K562 (cell line): ENCODE data around the gene UTP11. TPM values are rescaled to one million over a fixed set of nuclear protein-coding genes. Genes with fewer than 3 reads are reported as not detected.

Experiments used
- CBX2 ChIP-seq: fragments of 200-600 bp; sonication (generic); IDR thresholded peaks from one replicate; pipeline ENCODE4 v1.6.1; 2012; ENCODE audit warnings: mild to moderate bottlenecking, low read length, inconsistent platforms; ENCODE audit not compliant: insufficient read depth, poor library complexity, severe bottlenecking
- CREB1 ChIP-seq, 2 experiments: sonication (generic) in 1 of 2; formaldehyde crosslinking in 1 of 2; IDR thresholded peaks; 2 replicates each; pipeline versions ENCODE4 v1.6.1 to v1.8.0; 2012 to 2022; ENCODE audit warnings: inconsistent platforms in 1 of 2, mild to moderate bottlenecking in 1 of 2, missing genetic modification reagents in 1 of 2, moderate library complexity in 1 of 2
- CREBBP ChIP-seq: IDR thresholded peaks from one replicate; pipeline ENCODE4 v1.6.1; 2012; ENCODE audit warnings: low read depth, mild to moderate bottlenecking, control low read depth, inconsistent platforms, low read length
- CUX1 ChIP-seq: fragments of 200-800 bp; sonication (Bioruptor generic); IDR thresholded peaks from 2 replicates; pipeline ENCODE4 v1.6.1; 2016; ENCODE audit warnings: missing genetic modification characterization, missing compliant biosample characterization
- HDAC3 ChIP-seq: fragments of 450-650 bp; IDR thresholded peaks from 2 replicates; pipeline ENCODE4 v1.6.1; 2018; ENCODE audit warnings: borderline replicate concordance, mild to moderate bottlenecking, moderate library complexity; ENCODE audit not compliant: partially characterized antibody
- KLF1 ChIP-seq: fragments of 450-650 bp; IDR thresholded peaks from 2 replicates; pipeline ENCODE4 v1.6.1; 2016; ENCODE audit warnings: missing genetic modification characterization, missing compliant biosample characterization
- MXI1 ChIP-seq: IDR thresholded peaks from 2 replicates; pipeline ENCODE4 v1.6.1; 2011; ENCODE audit warnings: low read depth, mild to moderate bottlenecking, improper control_type of control experiment, low read length
- NR2F6 ChIP-seq: fragments of 450-650 bp; formaldehyde crosslinking; IDR thresholded peaks from 2 replicates; pipeline ENCODE4 v1.4.0; 2020; ENCODE audit warnings: mild to moderate bottlenecking
- OTX1 ChIP-seq: fragments of 450-650 bp; formaldehyde crosslinking; IDR thresholded peaks from 2 replicates; pipeline ENCODE4 v1.4.0; 2022; ENCODE audit warnings: mild to moderate bottlenecking
- RNF219 ChIP-seq: fragments of 250-450 bp; sonication (Bioruptor Pico); IDR thresholded peaks from 2 replicates; pipeline ENCODE4 v1.5.0; 2022; ENCODE audit warnings: mild to moderate bottlenecking
- RUNX1 ChIP-seq: sonication (generic); IDR thresholded peaks from 2 replicates; pipeline ENCODE4 v1.6.1; 2016; ENCODE audit warnings: antibody characterized with exemption, low read depth
- SIRT6 ChIP-seq: IDR thresholded peaks from one replicate; pipeline ENCODE4 v1.6.1; 2012; ENCODE audit warnings: low read depth, mild to moderate bottlenecking, control low read depth, inconsistent platforms, low read length, moderate library complexity
- SNIP1 ChIP-seq: fragments of 450-650 bp; IDR thresholded peaks from 2 replicates; pipeline ENCODE4 v1.7.1; 2017; ENCODE audit warnings: low read depth, mild to moderate bottlenecking
- SNRNP70 ChIP-seq: fragments of 200-400 bp; formaldehyde crosslinking; optimal IDR thresholded peaks from 2 replicates; pipeline ENCODE3; 2017; ENCODE audit warnings: low read depth, low read length
- SOX6 ChIP-seq: fragments of 450-650 bp; IDR thresholded peaks from 2 replicates; pipeline ENCODE4 v1.6.1; 2014; ENCODE audit warnings: mild to moderate bottlenecking
- SRSF7 ChIP-seq: fragments of 200-400 bp; formaldehyde crosslinking; optimal IDR thresholded peaks from 2 replicates; pipeline ENCODE3; 2017; ENCODE audit warnings: mild to moderate bottlenecking, low read depth, low read length
- ZBED1 ChIP-seq: IDR thresholded peaks from 2 replicates; pipeline ENCODE4 v1.6.1; 2014
- ZBTB7A ChIP-seq: IDR thresholded peaks from 2 replicates; pipeline ENCODE4 v1.6.1; 2011; ENCODE audit warnings: low read depth, mild to moderate bottlenecking, low read length, moderate library complexity, borderline replicate concordance; ENCODE audit not compliant: control insufficient read depth
- ZNF511 ChIP-seq: sonication (generic); formaldehyde crosslinking; IDR thresholded peaks from 2 replicates; pipeline ENCODE4 v1.8.0; 2022; ENCODE audit warnings: mild to moderate bottlenecking, missing genetic modification reagents
- ZNF561 ChIP-seq: fragments of 450-650 bp; formaldehyde crosslinking; conservative IDR thresholded peaks from 2 replicates; pipeline ENCODE4 v1.4.0; 2020; ENCODE audit warnings: mild to moderate bottlenecking, moderate library complexity
- polyA plus RNA-seq, 8 experiments: library from polyadenylated mRNA; depleted of rRNA in 4 of 8; stranded (reverse) in 5 of 8; unstranded in 3 of 8; fragments of >200 nt; fragmentation: Nextera tagmentation in 2 of 8; fragmentation: Illumina TruSeq in 1 of 8; extraction: Ambion mirVana in 2 of 8; extraction: Trizol in 1 of 8; gene quantifications; 2 replicates each; pipeline versions ENCODE4 v1.2.1 to v1.2.3, GENCODE V29; 2011 to 2014; ENCODE audit warnings: inconsistent platforms in 1 of 8, missing spikeins in 1 of 8
- total RNA-seq, 7 experiments: library from RNA; depleted of rRNA in 6 of 7; stranded (reverse); fragments of >200 nt in 6 of 7; fragmentation: Illumina TruSeq in 2 of 7; extraction: Trizol in 2 of 7; gene quantifications; 2 replicates each; pipeline versions ENCODE4 v1.2.1 to v1.2.3, GENCODE V29; 2011 to 2021; ENCODE audit warnings: low replicate concordance in 1 of 7

Gene UTP11
- total and polyA plus RNA-seq, 9 of the 15 experiments (the other 6 are each of a cell fraction or from before 2014, with no cell fraction given) = 91.1 to 378 (median 221) TPM

- TF ChIP-seq RNF219 (CRISPR knock-in tag) = no peak
- TF ChIP-seq ZNF561 (CRISPR knock-in tag) = no peak
- TF ChIP-seq SNIP1 = no peak
- no peak for TF ChIP-seq ZBED1
- no peak for TF ChIP-seq SIRT6
- no peak for TF ChIP-seq SNRNP70
- TF ChIP-seq KLF1 (tag) = no peak
- no peak for TF ChIP-seq HDAC3
- no peak for TF ChIP-seq CBX2
- TF ChIP-seq CREBBP = no peak
- no peak for TF ChIP-seq MXI1
- peak; percentile 63; the same call in 1 of the 2 replicates for TF ChIP-seq ZBTB7A
- no peak for TF ChIP-seq NR2F6
- TF ChIP-seq RUNX1 = no peak
- no peak for TF ChIP-seq ZNF511
- no peak for TF ChIP-seq SRSF7
- 0 out of 2 replicates have a peak, but pooled peaks have one; percentile 30 for TF ChIP-seq OTX1 (CRISPR knock-in tag)
- TF ChIP-seq SOX6 = no peak
- TF ChIP-seq CUX1 (CRISPR knock-in tag) = no peak
- TF ChIP-seq CREB1 (IDR thresholded peaks at IDR 0.05) = no peak
- no peak for TF ChIP-seq CREB1 (CRISPR knock-in tag; IDR thresholded peaks at IDR 0.05)
These were observed 16.1 kb downstream of the UTP11 start (continued) for GRCh38 chr1:38028671-38029070.
